GM19372 (cell line): ENCODE measurements around the gene CTIF.

Source experiments
- ATAC-seq: cut with Tn5 transposase; IDR thresholded peaks from one replicate; pipeline ENCODE4 v1.9.1; 2021; ENCODE audit warnings: mild to moderate bottlenecking, low read depth, moderate library complexity; ENCODE audit not compliant: unreplicated experiment

CTIF gene

DNA sequence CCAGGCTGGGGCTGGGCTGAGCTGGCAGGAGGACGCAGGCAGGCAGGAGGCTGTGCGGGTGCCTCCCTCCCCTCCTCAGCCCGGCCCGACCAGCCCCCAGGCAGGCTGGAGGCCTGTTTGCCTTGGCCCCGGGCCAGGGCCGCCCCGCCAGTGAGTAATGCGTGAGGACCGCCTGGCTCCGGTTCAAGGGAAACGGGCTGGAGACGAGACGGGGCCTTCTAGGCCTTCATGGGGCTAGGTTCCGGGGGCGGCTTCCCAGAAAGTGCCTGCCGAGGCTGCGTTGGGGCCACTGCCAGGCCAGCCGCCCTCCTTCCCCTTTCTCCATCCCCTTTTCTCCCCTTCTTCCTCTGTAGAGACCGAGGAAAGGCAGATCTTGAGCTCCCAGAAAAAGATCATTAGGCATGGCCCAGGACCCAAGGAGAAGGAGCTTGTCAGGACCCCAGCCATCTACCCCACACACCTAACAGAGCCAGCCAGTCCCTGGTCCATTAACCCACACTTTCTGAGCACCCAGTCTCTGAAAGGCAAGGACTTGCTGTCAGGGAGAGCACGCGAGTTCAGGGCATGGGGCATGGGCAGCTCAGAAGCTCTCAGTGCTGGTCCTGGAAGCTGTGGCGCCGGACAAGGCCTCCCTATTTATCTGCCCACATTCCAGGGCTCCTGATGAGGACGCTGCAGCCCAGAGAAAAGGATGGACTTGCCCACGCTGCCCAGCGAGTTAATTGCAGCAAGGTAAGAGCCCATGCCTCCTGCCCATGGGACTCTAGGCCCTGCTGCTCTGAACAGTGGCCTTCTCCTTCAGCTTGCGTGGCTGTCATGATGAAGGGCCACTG, 363.4 kb downstream of the CTIF start:
- no peak for ATAC-seq

DNA sequence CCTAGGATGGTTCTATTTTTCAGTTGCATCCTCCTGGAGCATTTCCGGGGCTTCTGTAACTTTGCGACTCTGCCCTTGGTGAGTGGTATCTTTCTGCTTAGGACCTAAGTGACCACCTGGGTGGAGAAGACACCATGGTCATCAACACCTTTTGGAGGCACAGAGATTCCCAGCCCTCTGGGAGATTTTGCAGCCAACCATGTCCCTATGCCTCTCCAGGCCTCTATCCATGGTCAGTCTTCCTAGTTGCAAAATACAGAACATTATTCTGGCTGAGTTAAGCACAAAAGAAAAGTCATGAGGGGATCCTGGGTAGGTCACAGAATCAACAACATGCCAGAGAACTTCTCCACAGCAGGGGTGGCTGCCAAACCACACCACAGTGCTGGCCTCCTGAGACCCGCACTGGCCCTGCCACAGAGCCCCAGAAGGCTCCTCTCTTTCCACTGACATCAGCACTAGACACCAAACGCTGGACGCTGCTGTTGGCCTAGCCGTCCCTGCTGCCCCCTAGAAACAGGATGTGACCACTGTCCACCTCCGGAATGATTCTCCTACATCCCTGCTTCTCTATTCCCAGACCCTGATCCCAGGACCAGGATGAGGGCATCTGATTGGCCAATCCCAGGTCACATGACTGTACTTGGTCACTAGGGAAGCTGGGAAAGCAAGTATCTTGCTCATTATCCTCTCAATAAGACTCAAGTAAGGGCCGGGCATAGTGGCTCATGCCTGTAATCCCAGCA, 364.2 kb downstream of the CTIF start:
- ATAC-seq, result no peak

DNA sequence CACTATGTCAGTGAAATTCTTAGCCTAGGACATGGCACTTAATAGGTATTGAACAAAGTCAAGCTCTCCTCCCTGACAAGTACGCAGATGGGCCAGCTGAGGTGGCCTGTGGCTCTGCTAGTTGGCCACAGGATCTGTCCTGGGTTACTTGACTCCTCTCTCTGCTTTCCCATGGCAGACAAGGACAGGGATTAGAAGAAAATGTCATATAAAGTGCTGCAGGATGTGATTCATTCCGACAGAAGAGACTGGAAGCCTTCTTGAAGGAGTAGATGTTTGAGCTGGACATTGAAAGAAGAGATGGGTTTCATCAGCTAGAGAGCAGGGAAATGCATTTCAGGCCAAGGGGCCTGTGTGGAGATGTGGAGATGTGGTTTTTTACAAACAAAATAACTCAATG, 365.3 kb downstream of the CTIF start:
- no peak for ATAC-seq

GRCh38 chr18:48904847-48905394, 366.1 kb downstream of the CTIF start:
- no peak for ATAC-seq

- no peak for ATAC-seq
Observed at GRCh38 chr18:48905513-48905912, 366.7 kb downstream of the CTIF start.

- no peak for ATAC-seq
Observed at GRCh38 chr18:48908916-48909315, 370.1 kb downstream of the CTIF start.

GRCh38 chr18:48909721-48910120, 370.9 kb downstream of the CTIF start:
- ATAC-seq, result no peak

- ATAC-seq, result no peak
Observed at GRCh38 chr18:48910972-48911545, 372.2 kb downstream of the CTIF start.
